Activated CD4-positive, alpha-beta memory T cell treated with anti-CD3 and anti-CD28 coated beads, Interleukin-2, amount 10 ng/mL, durations not matched to agents 7 days and 5 days (primary cell): ENCODE data around the gene KCNK16. TPM values are rescaled to one million over a fixed set of nuclear protein-coding genes. Genes with fewer than 3 reads are reported as not detected.

Source experiments
- CTCF ChIA-PET: fragments of 350-600 bp; sonication (Branson Sonifier 250); formaldehyde crosslinking; loops from one replicate; lab custom pipeline; 2021; ENCODE audit warnings: antibody characterized with exemption, inconsistent platforms; lab: Charles Lee
- POLR2A ChIA-PET: fragments of 350-600 bp; sonication (Branson Sonifier 250); formaldehyde crosslinking; loops from one replicate; lab custom pipeline; 2021; ENCODE audit warnings: antibody characterized with exemption; lab: Charles Lee
- DNase-seq: peaks from one replicate; pipeline ENCODE4 v3.0.0-alpha.2; 2020
- H3K27ac Mint-ChIP-seq: one replicate; pipeline ENCODE4 v1.8.0; 2021; ENCODE audit warnings: mild to moderate bottlenecking, mixed read lengths
- H3K27me3 Mint-ChIP-seq: one replicate; pipeline ENCODE4 v1.8.0; 2021; ENCODE audit warnings: mixed read lengths
- H3K36me3 Mint-ChIP-seq: one replicate; pipeline ENCODE4 v1.8.0; 2021; ENCODE audit warnings: low read depth, mixed read lengths
- H3K4me1 Mint-ChIP-seq: one replicate; pipeline ENCODE4 v1.8.0; 2021; ENCODE audit warnings: mixed read lengths
- H3K4me3 Mint-ChIP-seq: one replicate; pipeline ENCODE4 v1.8.0; 2021; ENCODE audit warnings: mild to moderate bottlenecking, mixed read lengths
- H3K9me3 Mint-ChIP-seq: one replicate; pipeline ENCODE4 v1.8.0; 2021; ENCODE audit warnings: mixed read lengths
- total RNA-seq, 2 experiments: library from RNA; stranded (reverse); gene quantifications; one replicate each; pipeline ENCODE4 v1.2.3, GENCODE V29; 2021

KCNK16 gene
- total RNA-seq, 2 experiments from 2014 or later, result not detected

DNA sequence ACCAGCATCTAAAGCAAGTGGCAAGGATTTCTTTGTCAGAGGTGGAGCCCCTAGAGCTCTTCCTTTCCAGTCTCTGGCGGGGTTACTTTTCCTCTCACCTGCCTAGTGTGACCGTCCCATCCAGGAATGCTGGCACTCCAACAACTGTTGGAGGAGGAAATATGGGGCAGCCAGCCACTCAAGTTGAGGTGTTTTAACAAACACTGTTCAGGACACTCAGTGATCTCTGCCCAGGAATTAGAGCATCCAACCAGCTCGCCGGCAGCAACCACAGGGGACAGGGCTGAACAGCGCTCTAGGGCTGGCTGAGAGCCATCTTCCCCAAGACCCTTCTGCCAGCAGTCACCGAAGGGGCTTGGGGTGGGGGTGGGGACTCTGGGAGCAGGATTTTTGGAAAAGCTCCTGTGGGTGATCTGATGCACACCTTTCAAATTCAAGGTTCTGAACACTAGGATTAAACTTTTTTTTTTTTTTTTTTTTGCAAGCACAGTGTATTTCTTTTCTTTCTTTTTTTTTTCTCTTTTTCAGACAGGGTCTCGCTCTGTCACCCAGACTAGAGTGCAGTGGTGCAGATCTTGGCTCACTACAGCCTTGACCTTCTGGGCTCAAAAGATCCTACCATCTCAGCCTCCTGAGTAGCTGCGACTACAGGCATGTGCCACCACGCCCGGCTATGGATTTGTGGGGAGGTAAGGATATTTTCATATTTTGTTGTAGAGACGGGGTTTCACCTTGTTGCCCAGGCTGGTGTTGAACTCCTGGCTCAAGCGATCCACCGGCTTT lies 28.4 kb upstream of the KCNK16 start:
- Mint-ChIP-seq H3K27ac (no peak overlapping the region), H3K9me3 (no peaks in the 10 kb centered on the region), H3K27me3 (no peaks in the 10 kb centered on the region), H3K36me3 (no peaks in the 10 kb centered on the region), H3K4me3 (no peak overlapping the region), H3K4me1 (no peaks in the 10 kb centered on the region)
- DNase-seq, result no peak
- ChIA-PET POLR2A (no interaction called here), CTCF (interaction anchor here (0.6 kb wide), 1 partner anchor 42 kb away, joined by 4 read pairs; no protein-coding TSS in a partner anchor)

DNA sequence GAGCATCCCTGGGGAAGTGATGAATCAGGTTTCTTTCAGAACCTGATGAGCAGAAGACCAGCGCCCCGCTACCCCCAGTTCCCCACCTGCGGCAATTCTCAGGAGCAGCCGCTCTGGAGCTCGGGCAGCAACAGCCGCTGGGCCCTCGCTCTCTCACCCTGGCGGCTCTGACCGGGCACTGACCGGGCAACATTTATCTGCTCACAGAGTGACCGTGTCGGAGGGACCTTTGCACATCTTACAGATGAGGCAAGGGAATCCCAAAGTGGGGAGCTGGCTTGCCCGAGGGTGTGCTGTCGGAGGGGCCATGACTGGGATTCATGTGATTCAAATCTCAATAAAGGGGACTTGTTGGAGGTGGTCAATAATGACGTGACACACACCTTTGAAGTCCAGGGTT lies 26.2 kb upstream of the KCNK16 start:
- DNase-seq, result no peak
- ChIA-PET POLR2A (no interaction called here), CTCF (no interaction called here)
- Mint-ChIP-seq H3K27me3 (peaks cover 2% of the 10 kb centered on the region), H3K4me3 (no peak overlapping the region), H3K36me3 (no peaks in the 10 kb centered on the region), H3K9me3 (no peaks in the 10 kb centered on the region), H3K27ac (no peak overlapping the region), H3K4me1 (no peaks in the 10 kb centered on the region)

DNA sequence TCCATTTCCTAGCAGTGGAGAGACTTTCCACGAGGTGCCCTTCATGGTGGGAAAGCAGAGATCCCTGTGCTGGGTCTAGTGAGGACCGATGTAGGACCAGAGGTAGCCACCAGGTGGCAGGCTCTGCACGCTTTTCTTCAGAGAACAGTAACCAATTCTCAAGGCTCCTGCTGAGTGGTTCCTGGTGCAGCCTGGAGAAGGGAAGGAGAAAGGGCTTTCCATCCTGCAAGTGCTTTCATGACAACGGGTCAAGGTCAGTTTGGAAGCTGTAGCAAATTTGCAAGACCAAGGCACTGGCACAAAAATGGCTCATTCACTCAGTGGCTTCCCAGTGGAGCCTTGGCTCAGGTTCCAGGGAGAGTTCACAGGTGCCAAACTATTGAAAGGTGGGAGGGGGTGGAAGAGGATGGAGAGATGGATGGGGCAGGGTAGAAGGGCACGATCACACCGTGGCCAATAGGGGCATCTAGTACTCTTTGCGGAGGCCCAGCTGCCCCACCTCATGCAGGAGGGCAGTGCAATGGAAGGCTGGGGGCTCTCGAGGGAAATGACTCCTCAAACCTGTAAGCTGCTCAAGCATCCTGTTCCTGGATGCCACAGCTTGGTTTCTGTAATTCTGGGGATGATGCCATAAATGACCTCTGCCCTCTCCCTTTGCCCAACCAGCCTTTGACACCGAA lies 25.5 kb upstream of the KCNK16 start:
- H3K27me3 Mint-ChIP-seq, result peaks cover 2% of the 10 kb centered on the region
- no peak overlapping the region for H3K27ac Mint-ChIP-seq
- ChIA-PET POLR2A (no interaction called here), CTCF (interaction anchor here (1.0 to 1.5 kb wide), 2 partner anchors 16 to 264 kb away, joined by 3 read pairs; no protein-coding TSS in a partner anchor)
- H3K36me3 Mint-ChIP-seq, result no peaks in the 10 kb centered on the region
- peak; percentile 66 for DNase-seq
- no peak overlapping the region for H3K4me3 Mint-ChIP-seq
- H3K4me1 Mint-ChIP-seq, result peaks cover 2% of the 10 kb centered on the region
- H3K9me3 Mint-ChIP-seq, result no peaks in the 10 kb centered on the region

DNA sequence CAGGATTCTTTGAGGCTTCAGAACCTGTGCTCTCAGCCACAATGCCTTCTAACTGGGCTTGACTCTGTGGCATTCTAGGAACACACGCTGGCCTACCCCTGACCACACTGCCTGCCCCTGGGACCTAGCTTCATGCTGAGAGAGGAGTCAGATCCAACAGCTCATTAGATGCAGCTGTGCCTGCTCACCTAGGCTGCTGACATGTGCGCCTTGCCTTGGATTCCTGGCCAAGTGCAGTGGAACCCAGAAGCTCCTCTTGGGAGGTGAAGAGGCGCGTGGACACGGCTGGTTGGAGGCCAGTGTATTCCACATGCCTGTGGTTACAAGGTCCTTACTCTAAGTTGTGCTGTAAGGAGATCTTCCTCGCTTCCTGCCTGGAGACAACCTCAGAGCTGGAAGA lies 24.7 kb upstream of the KCNK16 start:
- Mint-ChIP-seq H3K36me3 (no peaks in the 10 kb centered on the region), H3K4me3 (no peak overlapping the region), H3K9me3 (no peaks in the 10 kb centered on the region), H3K4me1 (peaks cover 4% of the 10 kb centered on the region), H3K27me3 (peaks cover 2% of the 10 kb centered on the region), H3K27ac (no peak overlapping the region)
- ChIA-PET POLR2A (no interaction called here), CTCF (interaction anchor here (0.8 to 1.5 kb wide), 3 partner anchors 14 to 265 kb away, joined by 3 read pairs; no protein-coding TSS in a partner anchor)
- DNase-seq, result no peak

DNA sequence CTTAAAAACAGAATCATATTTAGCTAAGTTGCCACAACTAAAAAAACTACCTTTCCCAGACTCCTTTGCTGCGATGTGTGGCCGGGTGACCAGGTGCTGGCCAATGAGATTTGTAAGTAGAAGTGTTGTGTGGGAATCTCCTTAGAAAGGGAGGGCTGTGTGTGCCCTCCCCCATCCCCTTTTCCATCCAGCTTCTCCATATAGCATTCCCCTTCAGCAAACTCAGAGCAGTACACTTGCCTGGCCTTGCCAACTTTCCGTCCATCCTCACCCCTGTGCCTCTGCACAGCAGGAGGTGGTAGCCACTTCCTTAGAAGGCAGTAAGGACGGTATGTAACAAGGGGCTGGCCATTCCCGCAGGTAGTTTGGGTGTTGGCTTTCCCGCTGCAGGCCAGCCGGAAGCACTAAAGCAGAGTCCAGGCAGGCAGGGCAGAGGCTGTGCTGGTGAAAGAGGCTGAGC lies 22.3 kb upstream of the KCNK16 start:
- ChIA-PET CTCF (no interaction called here), POLR2A (no interaction called here)
- Mint-ChIP-seq H3K36me3 (no peaks in the 10 kb centered on the region), H3K9me3 (no peaks in the 10 kb centered on the region), H3K4me3 (no peak overlapping the region), H3K27ac (no peak overlapping the region), H3K27me3 (peaks cover 2% of the 10 kb centered on the region), H3K4me1 (peaks cover 4% of the 10 kb centered on the region)
- DNase-seq, result no peak

DNA sequence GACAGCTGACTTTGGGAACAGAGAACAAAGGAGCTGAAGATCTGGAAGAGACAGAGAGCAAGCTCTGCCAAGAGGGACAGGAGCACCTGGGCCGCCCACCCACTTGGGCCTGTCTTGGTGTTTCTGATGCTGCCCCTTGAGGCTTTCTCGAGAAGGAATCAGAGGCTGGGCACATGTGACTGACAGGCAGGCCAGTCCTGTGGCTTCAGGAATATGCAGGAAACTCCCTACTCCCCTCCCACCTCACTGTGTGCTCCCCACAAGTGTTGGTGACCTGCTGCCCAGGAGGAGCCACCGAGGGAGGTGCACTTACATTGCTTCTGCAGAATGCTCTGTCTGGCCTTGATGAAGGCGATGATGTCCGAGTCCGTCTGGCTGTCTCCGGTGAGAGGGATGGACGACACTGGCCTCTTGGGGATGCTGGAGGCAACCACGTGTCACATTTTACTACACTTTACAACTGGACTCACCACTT lies 20.9 kb upstream of the KCNK16 start:
- H3K27me3 Mint-ChIP-seq, result peaks cover 12% of the 10 kb centered on the region
- peaks cover 4% of the 10 kb centered on the region for H3K4me1 Mint-ChIP-seq
- no peaks in the 10 kb centered on the region for H3K36me3 Mint-ChIP-seq
- no peak overlapping the region for H3K4me3 Mint-ChIP-seq
- no peak overlapping the region for H3K27ac Mint-ChIP-seq
- ChIA-PET POLR2A (no interaction called here), CTCF (interaction anchor here (1.7 kb wide), 1 partner anchor 41 kb away, joined by 4 read pairs; no protein-coding TSS in a partner anchor)
- no peak for DNase-seq
- no peaks in the 10 kb centered on the region for H3K9me3 Mint-ChIP-seq

DNA sequence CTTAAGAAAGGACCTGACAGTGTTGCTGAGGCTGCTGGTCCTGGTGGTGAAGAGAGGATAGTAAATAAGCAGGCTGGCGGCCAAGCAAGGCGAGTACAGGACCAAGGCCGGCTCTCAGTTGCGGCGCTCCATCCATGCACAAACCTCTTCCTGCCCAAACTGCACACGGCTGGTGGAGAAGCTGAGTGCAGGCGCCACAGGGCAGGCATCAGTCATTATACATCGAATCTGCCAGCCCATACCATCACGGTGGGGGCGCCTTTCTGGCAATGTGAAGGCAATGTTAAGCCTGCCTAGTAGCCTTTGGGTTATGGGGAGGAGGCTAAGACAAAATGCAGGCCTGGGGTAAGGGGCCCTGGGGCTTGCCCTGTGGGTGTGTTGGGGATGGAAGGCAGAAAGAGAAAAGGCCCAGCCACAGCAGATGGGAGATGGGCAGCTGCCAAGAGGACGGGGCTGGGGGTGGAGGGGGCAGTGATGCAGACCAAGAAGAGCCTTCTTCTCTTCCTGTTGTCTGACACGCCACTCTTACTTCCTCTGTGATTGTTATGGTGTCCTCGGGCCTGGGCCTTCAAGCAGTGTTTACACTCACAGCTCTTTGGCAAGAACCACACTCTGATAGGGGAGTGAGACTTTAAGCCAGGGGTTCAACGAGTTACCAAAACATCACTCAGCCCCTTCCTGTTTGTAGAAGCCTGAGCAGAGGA lies 20.3 kb upstream of the KCNK16 start:
- H3K27me3 Mint-ChIP-seq, result peaks cover 18% of the 10 kb centered on the region
- no peaks in the 10 kb centered on the region for H3K36me3 Mint-ChIP-seq
- H3K27ac Mint-ChIP-seq, result no peak overlapping the region
- ChIA-PET POLR2A (no interaction called here), CTCF (interaction anchor here (1.7 kb wide), 1 partner anchor 40 kb away, joined by 4 read pairs; no protein-coding TSS in a partner anchor)
- no peaks in the 10 kb centered on the region for H3K9me3 Mint-ChIP-seq
- no peak for DNase-seq
- H3K4me1 Mint-ChIP-seq, result peaks cover 4% of the 10 kb centered on the region
- H3K4me3 Mint-ChIP-seq, result no peak overlapping the region

DNA sequence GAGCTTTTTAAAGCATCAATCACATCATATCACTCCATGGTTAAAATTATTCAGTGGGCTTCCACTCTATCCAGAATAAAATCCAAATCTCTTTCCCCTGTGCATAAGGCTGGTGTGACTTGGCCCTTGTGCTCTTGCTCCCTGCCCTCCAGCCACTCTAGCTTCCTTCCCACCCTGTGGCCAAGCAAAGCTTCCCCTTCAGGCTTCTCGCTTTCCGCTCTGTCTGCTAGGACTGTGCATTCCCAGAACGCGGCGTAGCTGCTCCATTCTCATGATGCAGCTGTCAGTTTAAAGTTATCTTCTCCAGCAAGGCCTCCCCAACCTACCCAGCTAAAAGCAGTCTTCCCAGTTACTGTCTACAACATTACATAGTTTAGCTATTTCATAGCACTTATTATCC lies 19.4 kb upstream of the KCNK16 start:
- H3K9me3 Mint-ChIP-seq, result no peaks in the 10 kb centered on the region

DNA sequence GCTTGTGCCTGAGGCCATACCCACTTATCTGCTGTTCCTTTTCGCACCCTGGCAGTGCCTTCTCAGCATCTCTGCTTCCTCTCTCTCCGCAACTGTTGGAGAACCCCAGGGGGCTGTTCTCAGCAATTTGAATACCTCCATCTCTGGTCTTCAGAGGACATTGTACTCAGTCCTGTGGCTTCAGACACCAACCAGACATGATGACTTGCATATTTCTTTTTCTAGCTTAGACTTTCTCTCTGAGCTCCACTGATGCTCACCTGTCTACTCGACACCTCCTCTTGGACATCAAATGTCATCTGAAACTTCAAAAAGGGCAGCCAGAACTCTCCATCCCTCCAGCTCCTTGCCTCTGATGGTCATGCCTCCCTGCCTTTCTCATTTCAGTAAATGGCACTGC lies 18.9 kb upstream of the KCNK16 start:
- H3K4me1 Mint-ChIP-seq, result peaks cover 10% of the 10 kb centered on the region
- no peaks in the 10 kb centered on the region for H3K36me3 Mint-ChIP-seq
- DNase-seq, result no peak
- no peaks in the 10 kb centered on the region for H3K9me3 Mint-ChIP-seq
- ChIA-PET CTCF (no interaction called here), POLR2A (no interaction called here)
- H3K27ac Mint-ChIP-seq, result no peak overlapping the region
- peaks cover 22% of the 10 kb centered on the region for H3K27me3 Mint-ChIP-seq
- H3K4me3 Mint-ChIP-seq, result no peak overlapping the region

More for the DNA sequence above, 19.4 kb upstream of the KCNK16 start:
- no peak overlapping the region for H3K4me3 Mint-ChIP-seq
- no peak overlapping the region for H3K27ac Mint-ChIP-seq
- DNase-seq, result no peak
- peaks cover 22% of the 10 kb centered on the region for H3K27me3 Mint-ChIP-seq
- no peaks in the 10 kb centered on the region for H3K36me3 Mint-ChIP-seq
- POLR2A ChIA-PET, result no interaction called here
- CTCF ChIA-PET, result interaction anchor here (1.7 kb wide), 1 partner anchor 39 kb away, joined by 4 read pairs; no protein-coding TSS in a partner anchor
- peaks cover 4% of the 10 kb centered on the region for H3K4me1 Mint-ChIP-seq

DNA sequence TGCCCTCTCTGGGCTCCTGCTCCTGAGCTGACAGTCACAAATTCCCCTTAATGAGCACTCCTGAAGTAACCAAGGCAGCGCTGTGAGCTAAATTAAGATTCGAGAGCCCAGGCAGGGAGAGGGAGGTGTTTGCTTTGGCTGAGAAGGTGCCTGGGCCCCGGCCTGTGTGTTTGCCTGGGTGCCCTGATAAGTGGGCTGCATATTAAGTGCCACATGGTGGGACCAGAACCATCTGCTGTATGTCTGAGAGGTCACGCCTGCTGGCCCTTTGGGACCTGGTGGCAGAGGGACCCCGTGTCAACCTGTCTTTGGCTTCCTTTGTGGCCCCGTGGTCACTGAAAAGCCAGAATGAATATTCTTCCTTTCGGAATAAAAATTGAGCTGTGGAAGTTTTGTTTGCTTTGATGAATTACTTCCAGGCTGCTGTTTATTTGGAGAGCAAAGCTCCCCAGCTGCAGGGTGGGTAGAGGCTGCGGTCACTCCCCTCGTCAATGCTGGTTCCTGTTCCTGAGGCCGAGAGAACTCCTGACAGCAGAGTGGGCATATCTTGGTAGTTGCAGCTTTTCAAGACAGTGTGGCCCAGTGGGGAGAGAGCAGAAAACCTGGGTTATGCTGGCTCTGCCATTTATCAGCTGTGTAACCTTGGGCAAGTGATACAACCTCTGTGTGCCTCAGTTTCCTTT lies 17.5 kb upstream of the KCNK16 start:
- H3K9me3 Mint-ChIP-seq, result no peaks in the 10 kb centered on the region
- ChIA-PET CTCF (interaction anchor here (1.4 kb wide), 1 partner anchor 37 kb away, joined by 3 read pairs; no protein-coding TSS in a partner anchor), POLR2A (interaction anchor here (0.6 kb wide), 1 partner anchor 799 kb away, joined by 3 read pairs; no protein-coding TSS in a partner anchor)
- H3K27me3 Mint-ChIP-seq, result peaks cover 23% of the 10 kb centered on the region
- no peaks in the 10 kb centered on the region for H3K36me3 Mint-ChIP-seq
- peaks cover 17% of the 10 kb centered on the region for H3K4me1 Mint-ChIP-seq
- H3K27ac Mint-ChIP-seq, result no peak overlapping the region
- H3K4me3 Mint-ChIP-seq, result no peak overlapping the region
- no peak for DNase-seq

DNA sequence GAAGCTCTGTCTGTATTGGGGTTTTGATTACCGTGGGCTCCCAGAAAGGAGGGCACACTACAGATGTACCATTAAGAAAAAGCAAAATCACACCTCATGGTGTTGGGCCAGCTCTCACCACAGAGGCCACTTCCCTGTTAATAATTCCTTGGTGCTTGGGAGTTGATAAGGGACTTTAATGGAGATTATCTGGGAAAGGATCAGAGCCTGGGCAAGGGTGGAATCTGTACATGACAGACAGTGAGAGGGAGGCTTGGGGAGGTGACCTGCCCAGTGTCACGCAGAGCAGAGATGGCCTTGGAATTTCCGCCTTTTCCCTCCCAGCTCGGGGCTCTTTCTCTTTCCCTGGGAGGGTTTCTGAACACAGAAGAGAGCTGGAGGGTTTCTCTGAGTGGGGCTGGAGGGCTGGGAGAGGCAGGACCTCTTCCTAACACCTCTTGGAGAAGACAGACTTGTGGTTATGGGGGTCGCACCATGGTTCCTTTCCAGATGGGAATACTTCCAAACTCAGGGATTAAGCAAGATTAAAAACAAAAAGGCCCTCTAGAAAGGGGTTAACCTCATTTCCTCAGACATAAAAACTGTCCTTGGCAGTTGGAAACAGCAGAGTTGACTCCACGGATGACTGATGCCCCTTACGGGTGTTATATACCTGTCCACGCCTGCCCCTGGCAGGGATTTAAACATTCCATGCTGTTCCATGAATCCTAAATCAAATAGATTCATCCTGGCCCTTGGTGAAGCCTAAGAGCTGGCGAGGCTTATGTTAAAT lies 16.8 kb upstream of the KCNK16 start:
- Mint-ChIP-seq H3K36me3 (no peaks in the 10 kb centered on the region), H3K9me3 (no peaks in the 10 kb centered on the region), H3K4me1 (peaks cover 17% of the 10 kb centered on the region), H3K4me3 (no peak overlapping the region), H3K27ac (no peak overlapping the region), H3K27me3 (peaks cover 26% of the 10 kb centered on the region)
- CTCF ChIA-PET, result interaction anchor here (1.4 kb wide), 1 partner anchor 36 kb away, joined by 3 read pairs; no protein-coding TSS in a partner anchor
- POLR2A ChIA-PET, result no interaction called here
- no peak for DNase-seq
